NOMO-1 (cell line): Measurements from ENCODE around the gene ZNF180.
"Not testable (repeated sequence)": the region's sequence is repeated elsewhere in the genome, so short reads cannot be mapped to it uniquely, and the experiment has no call there.

ENCODE experiments used
- DNase-seq, 2 experiments: peaks; one replicate each; lab custom pipeline; 2025; ENCODE audit not compliant: unreplicated experiment in 2 of 2; lab: John Stamatoyannopoulos, UW

Gene ZNF180

DNA sequence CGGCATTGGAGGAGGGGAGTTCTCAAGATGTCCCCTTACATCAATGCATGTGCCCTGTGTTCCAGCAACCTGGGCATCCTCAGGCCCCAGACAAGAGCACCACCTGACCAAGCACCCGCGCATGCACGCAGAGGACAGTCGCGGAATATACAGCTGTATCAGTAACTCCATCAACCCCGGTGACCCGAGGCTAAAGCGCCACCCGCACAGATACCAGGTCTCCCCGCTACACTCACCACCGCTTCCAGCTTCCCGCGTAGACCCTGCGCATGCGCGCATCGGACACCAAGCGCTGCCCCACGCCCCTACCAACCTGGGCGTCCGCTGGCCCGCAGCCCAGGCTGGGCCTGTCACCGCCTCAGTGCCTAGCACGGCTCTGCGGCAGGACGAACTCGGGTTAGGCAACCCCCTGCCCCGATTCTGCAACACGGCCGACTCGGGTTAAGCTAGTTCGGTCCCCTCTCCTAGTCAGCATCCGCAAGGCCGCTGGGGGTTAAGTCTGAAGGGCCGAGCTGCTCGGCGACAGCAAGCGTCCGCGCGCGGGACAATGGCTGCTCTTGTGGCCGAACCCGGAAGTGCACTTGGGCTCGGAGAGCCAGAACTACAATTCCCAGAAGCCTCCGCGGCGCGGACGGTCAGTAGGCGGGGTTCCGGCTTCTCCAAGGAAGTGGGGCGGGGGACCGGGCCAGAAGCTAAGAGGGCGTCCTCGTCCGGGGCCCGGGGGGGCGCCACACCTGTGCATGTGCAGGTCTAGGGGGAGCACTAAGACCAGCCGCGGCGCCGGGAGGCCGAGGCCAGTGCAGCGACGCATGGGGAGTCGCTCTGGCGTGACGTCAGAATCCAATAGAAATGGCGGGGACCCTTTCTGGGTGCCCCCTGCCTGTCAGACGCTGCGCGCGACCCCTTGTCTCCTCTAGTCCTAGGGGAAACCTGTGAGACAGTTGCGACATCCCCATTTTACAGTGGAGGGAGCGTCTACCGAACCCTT lies at the start of gene ZNF180:
Gene ZNF180 (minus strand): TSS at position 561 of the 988 bp plus-strand sequence. CDS start 3,188 bp downstream, outside the sequence.
- peak; percentile 91 to 96 for DNase-seq

DNA sequence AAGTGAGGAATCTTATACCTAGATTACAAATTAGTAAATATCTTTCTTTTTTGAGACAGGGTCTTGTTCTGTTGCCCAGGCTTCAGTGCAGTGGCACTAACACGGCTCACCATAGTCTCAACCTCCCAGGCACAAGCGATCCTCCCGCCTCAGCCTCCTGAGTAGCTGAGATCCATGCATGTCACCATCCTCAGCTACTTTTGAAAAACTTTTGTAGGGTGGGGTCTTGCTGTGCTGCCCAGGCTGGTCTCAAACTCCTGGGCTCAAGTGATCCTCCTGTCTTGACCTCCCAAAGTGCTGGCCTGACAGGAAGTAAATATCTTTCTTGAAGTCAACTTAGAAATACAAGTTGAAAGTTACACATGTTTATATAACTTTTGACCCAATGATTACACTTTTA lies 49.2 kb upstream of the ZNF180 start:
- no peak for DNase-seq

DNA sequence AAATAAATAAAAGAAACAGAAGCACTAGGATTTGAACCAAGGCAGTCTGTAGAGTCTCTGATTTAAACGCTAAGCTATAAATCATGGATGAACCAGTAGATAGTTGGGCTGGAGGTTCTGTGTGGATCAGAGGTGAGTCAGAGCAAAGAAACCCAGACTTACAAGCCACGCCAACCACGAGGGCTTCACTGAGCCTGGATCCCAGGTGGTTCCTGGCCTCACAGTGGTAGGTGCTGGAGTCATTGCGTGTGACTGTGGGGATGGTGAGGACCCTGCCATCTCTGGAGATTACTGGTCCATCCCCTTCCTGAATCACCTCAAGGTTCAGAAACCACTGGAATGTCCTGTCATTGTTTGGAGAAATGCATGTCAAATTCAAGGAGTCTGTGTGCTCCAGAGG lies 48.4 kb upstream of the ZNF180 start:
- no peak for DNase-seq

GRCh38 chr19:44544031-44544430 lies 43.7 kb upstream of the ZNF180 start:
- no peak for DNase-seq

- DNase-seq: no peak
These were observed 42.3 kb upstream of the ZNF180 start for GRCh38 chr19:44542671-44543070.

DNA sequence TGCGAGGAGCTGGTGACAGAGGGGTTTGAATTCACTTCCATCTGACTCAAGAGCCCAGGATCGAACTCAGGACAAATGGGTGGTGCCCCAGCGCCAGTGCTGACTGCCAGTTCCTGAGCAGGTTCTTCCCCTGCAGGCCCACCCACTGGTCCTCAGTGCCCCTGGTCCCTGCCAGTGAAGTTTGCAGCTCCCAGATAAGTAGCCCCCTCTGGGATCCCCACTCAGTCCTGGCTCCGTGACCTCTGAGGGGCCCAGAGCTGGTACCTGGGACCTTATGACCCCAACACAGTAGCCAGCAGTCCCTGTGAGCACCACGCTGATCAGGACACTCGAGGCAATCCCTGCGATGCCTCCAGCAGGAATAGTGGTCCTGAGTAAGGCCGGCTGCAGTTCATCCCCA lies 40.4 kb upstream of the ZNF180 start:
- DNase-seq: no peak

GRCh38 chr19:44539991-44540390 lies 39.7 kb upstream of the ZNF180 start:
- DNase-seq: no peak

DNA sequence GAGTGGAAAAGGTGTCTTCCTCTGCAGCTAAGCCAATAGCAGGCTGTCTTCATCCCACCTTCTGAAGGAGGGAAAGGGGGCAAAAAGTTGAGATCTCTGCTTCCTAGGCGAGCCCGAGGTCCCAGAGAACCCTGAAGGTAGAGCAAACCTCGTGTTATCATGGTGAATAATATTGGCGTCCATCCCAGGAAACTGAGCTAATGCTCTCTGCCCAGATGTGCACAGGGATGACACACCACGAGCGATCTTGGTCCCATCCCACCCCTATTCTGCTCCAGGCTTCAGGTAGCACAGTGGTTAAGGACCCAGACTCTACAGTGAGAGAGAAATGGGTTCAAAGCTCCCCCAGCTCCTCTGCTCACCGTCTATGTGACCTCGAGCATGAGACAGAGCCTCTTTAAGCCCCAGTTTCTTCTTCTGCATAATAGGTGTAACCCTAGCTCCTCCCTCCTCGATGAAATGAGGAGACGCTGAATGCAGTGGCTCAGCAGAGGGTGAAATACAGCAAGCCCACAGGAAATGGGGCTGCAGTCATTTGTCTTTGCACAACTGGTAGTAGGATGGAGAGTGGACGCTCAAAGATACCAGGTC lies 39.0 kb upstream of the ZNF180 start:
- DNase-seq: no peak

DNA sequence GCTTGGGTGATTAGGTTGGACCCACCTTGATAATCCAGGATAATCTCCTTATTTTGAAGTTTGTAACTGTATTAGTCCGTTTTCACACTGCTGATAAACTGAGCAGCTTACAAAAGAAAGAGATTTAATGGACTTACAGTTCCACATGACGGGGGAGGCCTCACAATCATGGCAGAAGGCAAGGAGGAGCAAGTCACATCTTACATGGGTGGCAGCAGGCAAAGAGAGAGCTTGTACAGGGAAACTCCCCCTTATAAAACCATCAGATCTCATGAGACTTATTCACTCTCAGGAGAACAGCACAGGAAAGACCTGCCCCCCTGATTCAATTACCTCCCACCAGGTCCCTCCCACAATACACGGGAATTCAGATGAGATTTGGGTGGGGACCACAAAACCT lies 35.0 kb upstream of the ZNF180 start:
- not testable (repeated sequence) for DNase-seq

- no peak for DNase-seq
These were observed 32.5 kb upstream of the ZNF180 start for GRCh38 chr19:44532819-44533218.

GRCh38 chr19:44530777-44531176 lies 30.5 kb upstream of the ZNF180 start:
- DNase-seq: peak; percentile 21 to 26

- DNase-seq: no peak
These were observed 29.2 kb upstream of the ZNF180 start, which contains the start of gene CEACAM20 for GRCh38 chr19:44529536-44529935. TSS of gene CEACAM20 (minus strand) at chr19:44529675. CDS start at chr19:44529509, 166 bp downstream.

DNA sequence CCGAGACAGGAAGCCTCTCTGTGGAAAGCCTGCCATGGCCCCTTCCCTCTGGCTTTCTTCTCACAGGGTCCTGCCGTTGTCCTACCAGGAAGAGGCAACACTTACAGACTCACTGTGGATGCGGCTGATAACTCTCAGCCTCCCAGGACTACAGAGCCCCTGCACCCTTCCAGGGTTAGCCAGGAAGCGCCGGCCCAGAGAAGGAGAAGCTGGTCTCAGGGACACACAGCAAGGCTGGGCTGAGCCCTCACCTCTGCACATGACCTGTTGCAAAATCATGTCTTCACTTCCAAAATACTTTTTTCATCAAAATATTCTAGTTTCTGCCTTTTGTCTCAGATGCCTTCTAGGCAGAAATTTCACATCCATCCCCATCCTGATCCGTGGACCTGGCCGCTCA lies 27.2 kb upstream of the ZNF180 start:
- DNase-seq: no peak

DNA sequence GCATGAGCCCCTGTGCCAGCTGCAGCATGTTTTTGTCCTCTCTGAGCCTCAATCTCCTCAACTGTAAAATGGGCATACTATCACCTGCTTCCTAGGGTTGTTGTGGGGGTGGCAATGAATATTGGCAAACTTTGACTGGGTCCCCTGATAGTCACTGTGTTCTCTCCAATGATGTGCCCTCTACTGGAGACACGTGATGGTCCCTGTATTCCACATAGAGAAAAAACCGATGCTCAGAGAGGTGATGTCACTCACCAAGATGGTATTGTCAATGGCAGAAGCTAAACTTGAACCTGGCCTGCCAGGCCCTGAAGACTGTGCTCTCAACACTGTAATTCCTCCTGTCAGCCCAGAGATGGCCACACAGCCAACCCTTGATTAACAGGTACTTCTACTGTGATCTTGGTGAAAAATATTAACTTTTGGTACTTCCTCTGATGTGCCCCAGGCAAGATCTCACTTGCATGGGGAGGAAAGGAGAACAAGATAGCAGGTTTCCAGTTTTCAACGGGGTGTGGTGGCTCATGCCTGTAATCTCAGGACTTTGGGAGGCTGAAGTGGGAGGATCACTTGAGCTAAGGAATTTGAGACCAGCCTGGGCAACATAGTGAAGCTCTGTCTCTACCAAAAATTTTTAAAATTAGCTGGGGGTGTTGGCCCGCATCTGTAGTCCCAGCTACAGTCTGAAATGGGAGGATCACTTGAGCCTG lies 25.6 kb upstream of the ZNF180 start:
- DNase-seq: no peak

GRCh38 chr19:44521370-44521769 lies 21.0 kb upstream of the ZNF180 start:
- DNase-seq: no peak

- no peak for DNase-seq
These were observed 16.8 kb upstream of the ZNF180 start for GRCh38 chr19:44517146-44517545.

- DNase-seq: no peak
These were observed 15.6 kb upstream of the ZNF180 start for GRCh38 chr19:44515907-44516306.

DNA sequence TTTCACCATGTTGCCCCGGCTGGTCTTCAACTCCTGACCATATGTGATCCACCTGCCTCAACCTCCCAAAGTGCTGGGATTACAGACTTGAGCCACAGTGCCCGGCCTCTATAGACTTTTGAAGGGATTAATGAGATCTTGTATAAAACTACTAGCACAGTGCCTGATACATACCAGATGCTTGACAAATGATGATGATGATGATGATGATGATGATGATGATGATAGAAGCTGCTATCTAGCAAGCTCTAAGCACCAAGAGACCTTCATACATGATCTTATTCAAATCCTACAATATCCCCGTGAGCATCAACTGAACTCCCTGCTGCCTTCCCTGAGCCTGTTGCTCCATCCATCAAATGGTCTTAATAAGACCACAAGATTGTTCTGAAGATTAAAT lies 14.7 kb upstream of the ZNF180 start:
- no peak for DNase-seq

GRCh38 chr19:44512326-44513298 lies 12.3 kb upstream of the ZNF180 start:
- peak in 1 of 2 experiments; percentile 0 for DNase-seq

DNA sequence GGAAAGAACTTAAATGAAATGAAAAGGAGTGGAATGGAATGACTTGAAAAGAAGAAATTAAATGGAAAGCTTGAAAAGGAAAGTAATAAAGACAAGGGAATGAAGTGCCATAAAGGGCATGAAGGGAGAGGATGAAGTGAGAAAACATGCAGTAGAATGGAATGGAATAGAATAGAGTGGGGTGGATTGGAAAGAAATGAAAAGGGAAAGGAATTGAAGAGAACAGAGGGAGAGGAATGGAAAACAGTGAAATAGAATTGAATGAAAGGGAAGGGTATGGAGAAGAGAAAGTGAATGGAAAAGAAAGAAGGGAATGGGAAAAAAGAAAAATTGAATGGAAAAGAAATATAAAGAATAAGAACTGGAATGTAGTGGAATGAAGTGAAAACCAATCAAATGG lies 9.2 kb upstream of the ZNF180 start:
- no peak for DNase-seq
